OCI-LY7 (cell line): ENCODE results near the gene SPATA18. TPM values are rescaled to one million over a fixed set of nuclear protein-coding genes. Genes with fewer than 3 reads are reported as not detected.

Experiments
- BruUV-seq: library from RNA; stranded (reverse); fragments of 400-500 nt; replicated peaks from 2 replicates; lab custom pipeline; 2021; lab: Mats Ljungman, UMichigan
- CTCF ChIA-PET: fragments of 300-600 bp; sonication (Branson Sonifier 250); formaldehyde crosslinking; loops from one replicate; lab custom pipeline; 2022; ENCODE audit warnings: antibody characterized with exemption; ENCODE audit not compliant: unreplicated experiment; lab: Charles Lee
- POLR2A ChIA-PET: fragments of 300-600 bp; sonication (Branson Sonifier 250); formaldehyde crosslinking; loops from one replicate; lab custom pipeline; 2022; ENCODE audit warnings: antibody characterized with exemption; lab: Charles Lee
- DNase-seq: peaks from one replicate; pipeline ENCODE4 v3.0.0-alpha.2; 2015; ENCODE audit warnings: low spot score
- H2AFZ ChIP-seq: fragments of 200-600 bp; sonication (generic), shearing (Covaris generic); 2 replicates; pipeline ENCODE4 v1.6.1; 2014; ENCODE audit warnings: mild to moderate bottlenecking, antibody characterized with exemption, low read length, moderate library complexity
- H3K27ac ChIP-seq: fragments of 200-600 bp; sonication (generic); 2 replicates; pipeline ENCODE4 v1.5.1; 2014; ENCODE audit warnings: mixed run types, low read depth, mild to moderate bottlenecking, moderate library complexity, low read length, inconsistent platforms; ENCODE audit not compliant: poor library complexity, severe bottlenecking
- H3K36me3 ChIP-seq: fragments of 200-600 bp; sonication (generic); 2 replicates; pipeline ENCODE4 v1.6.1; 2014; ENCODE audit warnings: mild to moderate bottlenecking, antibody characterized with exemption, low read length, moderate library complexity, mixed read lengths; ENCODE audit not compliant: insufficient read depth
- H3K4me1 ChIP-seq: fragments of 200-600 bp; sonication (generic); 2 replicates; pipeline ENCODE4 v1.5.1; 2014; ENCODE audit warnings: mild to moderate bottlenecking, low read length; ENCODE audit not compliant: insufficient read depth, poor library complexity, severe bottlenecking
- H3K4me2 ChIP-seq: fragments of 200-600 bp; sonication (generic); 2 replicates; pipeline ENCODE4 v1.6.1; 2014; ENCODE audit warnings: mild to moderate bottlenecking, low read length
- H3K4me3 ChIP-seq: fragments of 200-600 bp; sonication (generic); 2 replicates; pipeline ENCODE4 v1.5.1; 2014; ENCODE audit warnings: mild to moderate bottlenecking, low read depth, low read length; ENCODE audit not compliant: poor library complexity, severe bottlenecking
- H3K79me2 ChIP-seq: fragments of 200-600 bp; sonication (generic); 2 replicates; pipeline ENCODE4 v1.6.1; 2016; ENCODE audit warnings: low read depth, mild to moderate bottlenecking, low read length, moderate library complexity, mixed read lengths; ENCODE audit not compliant: insufficient read depth
- H3K9me2 ChIP-seq: fragments of 200-600 bp; sonication (generic); 2 replicates; pipeline ENCODE4 v1.6.1; 2016; ENCODE audit warnings: mild to moderate bottlenecking, low read length, mixed read lengths; ENCODE audit not compliant: insufficient read depth
- H3K9me3 ChIP-seq: fragments of 200-600 bp; sonication (generic); 2 replicates; pipeline ENCODE4 v1.6.1; 2014; ENCODE audit warnings: mild to moderate bottlenecking, mixed run types, low read length, mixed read lengths
- H4K20me1 ChIP-seq: fragments of 200-600 bp; sonication (generic); 2 replicates; pipeline ENCODE4 v1.6.1; 2014; ENCODE audit warnings: mild to moderate bottlenecking, antibody characterized with exemption, low read length, moderate library complexity, mixed read lengths; ENCODE audit not compliant: insufficient read depth
- EZH2phosphoT487 ChIP-seq: fragments of 200-600 bp; sonication (generic); IDR thresholded peaks from 2 replicates; pipeline ENCODE4 v1.6.1; 2018; ENCODE audit warnings: low read depth, borderline replicate concordance, mild to moderate bottlenecking, mixed run types, antibody characterized with exemption, low read length, moderate library complexity, mixed read lengths
- intact Hi-C: fragments of 100-400 bp; cut with micrococcal nuclease; formaldehyde crosslinking; loops from one replicate; pipeline ENCODE4 v1.10.0; 2022; ENCODE audit not compliant: unreplicated experiment
- total RNA-seq, 2 experiments: library from RNA; depleted of rRNA in 1 of 2; stranded (reverse); fragments of >200 nt in 1 of 2; shearing (Covaris generic) in 1 of 2; gene quantifications; 2 replicates each; pipeline ENCODE4 v1.2.3, GENCODE V29; 2014 to 2022
- TF ChIP-seq, protein P1 (sequence below): fragments of 200-600 bp; sonication (generic); conservative IDR thresholded peaks from 2 replicates; pipeline ENCODE4 v1.5.1; 2014; ENCODE audit warnings: mild to moderate bottlenecking, antibody characterized with exemption, low read length, moderate library complexity, mixed read lengths

SPATA18 gene
- total RNA-seq, 2 experiments from 2014 or later = not detected

GRCh38 chr4:52012651-52013050 lies 38.5 kb upstream of the SPATA18 start:
- H3K79me2 ChIP-seq = no peaks in the 10 kb centered on the region
- CTCF ChIA-PET = no interaction called here
- H3K36me3 ChIP-seq = no peaks in the 10 kb centered on the region
- H3K9me3 ChIP-seq = no peaks in the 10 kb centered on the region
- intact Hi-C loops = no loop called here
- no peaks in the 10 kb centered on the region for H3K9me2 ChIP-seq
- no peak overlapping the region for H3K27ac ChIP-seq
- H3K4me3 ChIP-seq = no peak overlapping the region
- H2AFZ ChIP-seq = no peak overlapping the region
- no peak overlapping the region for H3K4me2 ChIP-seq
- DNase-seq = no peak
- TF ChIP-seq, protein P1, sequence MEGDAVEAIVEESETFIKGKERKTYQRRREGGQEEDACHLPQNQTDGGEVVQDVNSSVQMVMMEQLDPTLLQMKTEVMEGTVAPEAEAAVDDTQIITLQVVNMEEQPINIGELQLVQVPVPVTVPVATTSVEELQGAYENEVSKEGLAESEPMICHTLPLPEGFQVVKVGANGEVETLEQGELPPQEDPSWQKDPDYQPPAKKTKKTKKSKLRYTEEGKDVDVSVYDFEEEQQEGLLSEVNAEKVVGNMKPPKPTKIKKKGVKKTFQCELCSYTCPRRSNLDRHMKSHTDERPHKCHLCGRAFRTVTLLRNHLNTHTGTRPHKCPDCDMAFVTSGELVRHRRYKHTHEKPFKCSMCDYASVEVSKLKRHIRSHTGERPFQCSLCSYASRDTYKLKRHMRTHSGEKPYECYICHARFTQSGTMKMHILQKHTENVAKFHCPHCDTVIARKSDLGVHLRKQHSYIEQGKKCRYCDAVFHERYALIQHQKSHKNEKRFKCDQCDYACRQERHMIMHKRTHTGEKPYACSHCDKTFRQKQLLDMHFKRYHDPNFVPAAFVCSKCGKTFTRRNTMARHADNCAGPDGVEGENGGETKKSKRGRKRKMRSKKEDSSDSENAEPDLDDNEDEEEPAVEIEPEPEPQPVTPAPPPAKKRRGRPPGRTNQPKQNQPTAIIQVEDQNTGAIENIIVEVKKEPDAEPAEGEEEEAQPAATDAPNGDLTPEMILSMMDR = no peak
- TF ChIP-seq EZH2phosphoT487 = no peak
- peaks cover 8% of the 10 kb centered on the region for H3K4me1 ChIP-seq
- POLR2A ChIA-PET = no interaction called here
- H4K20me1 ChIP-seq = no peaks in the 10 kb centered on the region
- no TSS peak for BruUV-seq

DNA sequence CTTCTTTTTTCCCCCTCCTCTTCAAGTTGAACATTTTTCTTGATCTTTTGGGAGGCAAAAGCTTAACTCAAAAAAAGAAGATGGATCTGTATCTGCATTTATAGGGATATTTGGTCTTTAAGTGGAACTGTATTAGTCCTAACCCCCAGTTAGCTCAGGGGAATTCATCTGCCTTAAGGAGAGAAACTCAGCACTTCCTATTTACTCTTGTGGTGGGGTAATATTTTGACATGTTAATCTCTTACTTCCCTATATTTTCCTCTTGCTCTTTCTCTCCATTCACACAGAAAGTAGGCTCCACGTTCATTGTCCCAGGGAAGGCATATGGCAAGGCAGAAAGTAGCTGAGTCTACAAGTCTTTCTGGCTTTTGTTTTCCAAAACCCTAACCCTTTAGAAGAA lies 36.2 kb upstream of the SPATA18 start:
- no TSS peak for BruUV-seq
- Histone ChIP-seq H3K9me3 (no peaks in the 10 kb centered on the region), H3K9me2 (no peaks in the 10 kb centered on the region), H3K27ac (no peak overlapping the region), H4K20me1 (no peaks in the 10 kb centered on the region), H2AFZ (no peak overlapping the region), H3K4me2 (no peak overlapping the region), H3K36me3 (no peaks in the 10 kb centered on the region), H3K4me3 (no peak overlapping the region), H3K4me1 (peaks cover 8% of the 10 kb centered on the region), H3K79me2 (no peaks in the 10 kb centered on the region)
- ChIA-PET CTCF (interaction anchor here (0.9 kb wide), 1 partner anchor 22 kb away, joined by 3 read pairs; no protein-coding TSS in a partner anchor), POLR2A (interaction anchor here (1.0 kb wide), 1 partner anchor 187 kb away, joined by 3 read pairs; no protein-coding TSS in a partner anchor)
- intact Hi-C loops = no loop called here
- no peak for TF ChIP-seq EZH2phosphoT487
- TF ChIP-seq, protein P1 = no peak
- no peak for DNase-seq

- CTCF ChIA-PET = interaction anchor here (0.9 kb wide), 1 partner anchor 22 kb away, joined by 3 read pairs; no protein-coding TSS in a partner anchor
- Histone ChIP-seq H3K79me2 (no peaks in the 10 kb centered on the region), H3K36me3 (no peaks in the 10 kb centered on the region), H3K9me3 (no peaks in the 10 kb centered on the region), H3K4me1 (peaks cover 8% of the 10 kb centered on the region), H3K4me3 (no peak overlapping the region), H3K27ac (no peak overlapping the region), H4K20me1 (no peaks in the 10 kb centered on the region), H3K9me2 (no peaks in the 10 kb centered on the region), H2AFZ (no peak overlapping the region), H3K4me2 (no peak overlapping the region)
- POLR2A ChIA-PET = interaction anchor here (1.0 kb wide), 1 partner anchor 188 kb away, joined by 3 read pairs; no protein-coding TSS in a partner anchor
- no TSS peak for BruUV-seq
- no peak for DNase-seq
- intact Hi-C loops = no loop called here
- TF ChIP-seq, protein P1 = peak; percentile 57
- TF ChIP-seq EZH2phosphoT487 = no peak
Observed at GRCh38 chr4:52015366-52015765, 35.7 kb upstream of the SPATA18 start.
